Fibroblast of pulmonary artery (primary cell): ENCODE data around the gene SCART1.
"Not testable (repeated sequence)": the region's sequence is repeated elsewhere in the genome, so short reads cannot be mapped to it uniquely, and the experiment has no call there.

ENCODE experiments used
- DNase-seq: peaks from one replicate; pipeline ENCODE4 v3.0.0-alpha.2; 2010; ENCODE audit warnings: low read depth
- H3K4me3 ChIP-seq: replicated peaks from 2 replicates; pipeline ENCODE4 v1.5.1; 2011; ENCODE audit warnings: low read depth, mild to moderate bottlenecking, control low read depth, low read length, moderate library complexity
- CTCF ChIP-seq: IDR thresholded peaks from 2 replicates; pipeline ENCODE4 v1.5.1; 2011; ENCODE audit warnings: mild to moderate bottlenecking, control low read depth, low read length, inconsistent platforms; ENCODE audit errors: missing control alignments

The SCART1 gene

GRCh38 chr10:133476641-133476990 is 22.9 kb downstream of the SCART1 start:
- DNase-seq = no peak
- TF ChIP-seq CTCF = no peak
- H3K4me3 ChIP-seq = no peak overlapping the region

- no peak overlapping the region for H3K4me3 ChIP-seq
- no peak for TF ChIP-seq CTCF
- no peak for DNase-seq
These were observed 27.4 kb downstream of the SCART1 start for GRCh38 chr10:133481086-133481643.

GRCh38 chr10:133481657-133482056 is 27.9 kb downstream of the SCART1 start:
- no peak overlapping the region for H3K4me3 ChIP-seq
- DNase-seq = no peak
- TF ChIP-seq CTCF = no peak

GRCh38 chr10:133484818-133485217 is 31.1 kb downstream of the SCART1 start:
- no peak for DNase-seq
- H3K4me3 ChIP-seq = no peak overlapping the region
- no peak for TF ChIP-seq CTCF

- DNase-seq = no peak
- no peak for TF ChIP-seq CTCF
- no peak overlapping the region for H3K4me3 ChIP-seq
These were observed 33.3 kb downstream of the SCART1 start for GRCh38 chr10:133487085-133487484.

- DNase-seq = no peak
- no peak for TF ChIP-seq CTCF
- no peak overlapping the region for H3K4me3 ChIP-seq
These were observed 34.6 kb downstream of the SCART1 start for GRCh38 chr10:133488354-133488753.

- no peak overlapping the region for H3K4me3 ChIP-seq
- no peak for TF ChIP-seq CTCF
- no peak for DNase-seq
These were observed 36.3 kb downstream of the SCART1 start for GRCh38 chr10:133489816-133490588.

- H3K4me3 ChIP-seq, DNase-seq: not testable (repeated sequence)
These were observed 39.8 kb downstream of the SCART1 start for GRCh38 chr10:133493562-133493961.
